HEK293T (cell line): ENCODE data around the gene EREG.

Experiments used
- ARNT ChIP-seq: fragments of 450-650 bp; IDR thresholded peaks from 2 replicates; pipeline ENCODE4 v1.6.1; 2017; ENCODE audit warnings: mild to moderate bottlenecking
- CTBP1 ChIP-seq: fragments of 450-650 bp; IDR thresholded peaks from 2 replicates; pipeline ENCODE4 v1.6.1; 2016; ENCODE audit warnings: borderline replicate concordance
- ELF4 ChIP-seq: fragments of 450-650 bp; IDR thresholded peaks from 2 replicates; pipeline ENCODE4 v1.6.1; 2017; ENCODE audit warnings: antibody characterized with exemption
- FOXA1 ChIP-seq: fragments of 450-650 bp; IDR thresholded peaks from 2 replicates; pipeline ENCODE4 v1.6.1; 2016; ENCODE audit warnings: mild to moderate bottlenecking
- FOXK2 ChIP-seq: fragments of 450-650 bp; IDR thresholded peaks from 2 replicates; pipeline ENCODE4 v1.6.1; 2016; ENCODE audit warnings: mild to moderate bottlenecking
- FOXM1 ChIP-seq: fragments of 450-650 bp; IDR thresholded peaks from 2 replicates; pipeline ENCODE4 v1.6.1; 2017; ENCODE audit warnings: mild to moderate bottlenecking, borderline replicate concordance
- L3MBTL2 ChIP-seq: fragments of 450-650 bp; conservative IDR thresholded peaks from 2 replicates; pipeline ENCODE4 v1.6.1; 2016; ENCODE audit warnings: mild to moderate bottlenecking
- LEF1 ChIP-seq: fragments of 450-650 bp; IDR thresholded peaks from 2 replicates; pipeline ENCODE4 v1.6.1; 2017; ENCODE audit warnings: mild to moderate bottlenecking, borderline replicate concordance
- NFRKB ChIP-seq: fragments of 450-650 bp; IDR thresholded peaks from 2 replicates; pipeline ENCODE4 v1.6.1; 2016; ENCODE audit warnings: mild to moderate bottlenecking, moderate library complexity
- SP1 ChIP-seq: fragments of 450-650 bp; IDR thresholded peaks from 2 replicates; pipeline ENCODE4 v1.6.1; 2017
- SUZ12 ChIP-seq: fragments of 450-650 bp; IDR thresholded peaks from 2 replicates; pipeline ENCODE4 v1.6.1; 2016; ENCODE audit warnings: mild to moderate bottlenecking
- ZNF384 ChIP-seq: fragments of 450-650 bp; IDR thresholded peaks from 2 replicates; pipeline ENCODE4 v1.6.1; 2016
- TF ChIP-seq, protein P1 (sequence below): fragments of 450-650 bp; IDR thresholded peaks from 2 replicates; pipeline ENCODE4 v1.6.1; 2016

DNA sequence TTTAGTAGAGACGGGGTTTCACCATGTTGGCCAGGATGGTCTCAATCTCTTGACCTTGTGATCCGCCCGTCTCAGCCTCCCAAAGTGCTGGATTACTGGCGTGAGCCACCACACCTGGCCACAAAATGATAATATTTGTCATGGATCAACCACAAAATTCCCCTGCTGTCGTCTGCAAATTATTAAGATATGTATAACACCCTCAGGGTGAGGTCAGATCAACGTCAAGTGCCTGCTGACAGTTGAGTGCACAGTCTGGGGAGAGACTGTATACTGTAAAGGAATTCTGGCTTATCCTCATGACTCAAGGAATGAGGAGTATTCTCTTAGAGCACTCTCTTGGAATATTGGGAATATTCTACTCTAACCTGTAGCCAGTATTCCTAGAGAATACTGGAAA is 45.5 kb upstream of the EREG start:
- TF ChIP-seq SP1 (no peak), ZNF384 (no peak), FOXM1 (no peak), SUZ12 (no peak), FOXK2 (no peak), L3MBTL2 (no peak), ELF4 (no peak), ARNT (no peak), NFRKB (no peak), FOXA1 (no peak), LEF1 (no peak), CTBP1 (no peak)
- TF ChIP-seq, protein P1, sequence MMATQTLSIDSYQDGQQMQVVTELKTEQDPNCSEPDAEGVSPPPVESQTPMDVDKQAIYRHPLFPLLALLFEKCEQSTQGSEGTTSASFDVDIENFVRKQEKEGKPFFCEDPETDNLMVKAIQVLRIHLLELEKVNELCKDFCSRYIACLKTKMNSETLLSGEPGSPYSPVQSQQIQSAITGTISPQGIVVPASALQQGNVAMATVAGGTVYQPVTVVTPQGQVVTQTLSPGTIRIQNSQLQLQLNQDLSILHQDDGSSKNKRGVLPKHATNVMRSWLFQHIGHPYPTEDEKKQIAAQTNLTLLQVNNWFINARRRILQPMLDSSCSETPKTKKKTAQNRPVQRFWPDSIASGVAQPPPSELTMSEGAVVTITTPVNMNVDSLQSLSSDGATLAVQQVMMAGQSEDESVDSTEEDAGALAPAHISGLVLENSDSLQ = no peak
